IPS-18a (cell line): ENCODE data around the gene PDE8B.

Source experiments
- H3K27ac ChIP-seq: one replicate; pipeline ENCODE4 v1.5.1; 2013; ENCODE audit warnings: low read length
- H3K27me3 ChIP-seq: one replicate; pipeline ENCODE4 v1.6.1; 2013; ENCODE audit warnings: mild to moderate bottlenecking, low read length; ENCODE audit not compliant: control insufficient read depth, insufficient read depth
- H3K36me3 ChIP-seq: one replicate; pipeline ENCODE4 v1.6.1; 2013; ENCODE audit warnings: low read depth, low read length; ENCODE audit not compliant: control insufficient read depth
- H3K4me1 ChIP-seq: one replicate; pipeline ENCODE4 v1.6.1; 2013; ENCODE audit warnings: low read depth, low read length; ENCODE audit not compliant: control insufficient read depth
- H3K4me3 ChIP-seq: one replicate; pipeline ENCODE4 v1.5.1; 2013; ENCODE audit warnings: low read length
- H3K9ac ChIP-seq: one replicate; pipeline ENCODE4 v1.6.1; 2013; ENCODE audit warnings: mild to moderate bottlenecking, low read length, moderate library complexity
- H3K9me3 ChIP-seq: one replicate; pipeline ENCODE4 v1.6.1; 2013; ENCODE audit warnings: low read depth, low read length; ENCODE audit not compliant: control insufficient read depth

Gene PDE8B

DNA sequence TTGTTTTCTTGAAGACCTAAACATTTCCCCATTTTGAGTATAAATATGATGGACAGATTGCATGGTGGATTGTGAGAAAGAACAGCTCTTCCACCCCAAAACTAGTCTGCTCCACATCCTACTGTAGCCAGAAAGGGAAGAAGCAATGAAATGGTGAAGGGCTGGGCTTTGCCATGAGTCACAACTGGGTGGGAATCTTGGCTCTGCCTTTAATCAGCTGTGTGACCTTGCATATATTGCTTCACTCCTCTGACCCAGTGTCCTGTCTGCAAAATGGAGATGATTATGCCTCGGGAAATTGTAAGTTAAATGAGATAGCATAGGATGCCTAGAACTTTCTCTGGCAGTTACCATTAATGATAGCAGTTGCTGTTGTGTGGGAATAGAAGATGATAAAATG, 101.9 kb downstream of the PDE8B start:
- H3K4me3 ChIP-seq = no peak overlapping the region
- no peaks in the 10 kb centered on the region for H3K9me3 ChIP-seq
- H3K36me3 ChIP-seq = no peaks in the 10 kb centered on the region
- H3K9ac ChIP-seq = no peak overlapping the region
- peaks cover 13% of the 10 kb centered on the region for H3K27me3 ChIP-seq
- no peaks in the 10 kb centered on the region for H3K4me1 ChIP-seq
- no peak overlapping the region for H3K27ac ChIP-seq

- Histone ChIP-seq H3K27me3 (no peaks in the 10 kb centered on the region), H3K27ac (no peak overlapping the region), H3K4me3 (no peak overlapping the region)
These were observed 106.6 kb downstream of the PDE8B start for GRCh38 chr5:77316871-77317661.

GRCh38 chr5:77318060-77318459, 107.6 kb downstream of the PDE8B start:
- H3K4me3 ChIP-seq = no peak overlapping the region
- H3K27ac ChIP-seq = no peak overlapping the region
- H3K4me1 ChIP-seq = peaks cover 16% of the 10 kb centered on the region
- H3K9ac ChIP-seq = no peak overlapping the region
- H3K9me3 ChIP-seq = no peaks in the 10 kb centered on the region
- H3K36me3 ChIP-seq = no peaks in the 10 kb centered on the region
- no peaks in the 10 kb centered on the region for H3K27me3 ChIP-seq

More at GRCh38 chr5:77316871-77317661, 106.6 kb downstream of the PDE8B start:
- Histone ChIP-seq H3K4me1 (peaks cover 6% of the 10 kb centered on the region), H3K9me3 (no peaks in the 10 kb centered on the region), H3K36me3 (no peaks in the 10 kb centered on the region), H3K9ac (no peak overlapping the region)

DNA sequence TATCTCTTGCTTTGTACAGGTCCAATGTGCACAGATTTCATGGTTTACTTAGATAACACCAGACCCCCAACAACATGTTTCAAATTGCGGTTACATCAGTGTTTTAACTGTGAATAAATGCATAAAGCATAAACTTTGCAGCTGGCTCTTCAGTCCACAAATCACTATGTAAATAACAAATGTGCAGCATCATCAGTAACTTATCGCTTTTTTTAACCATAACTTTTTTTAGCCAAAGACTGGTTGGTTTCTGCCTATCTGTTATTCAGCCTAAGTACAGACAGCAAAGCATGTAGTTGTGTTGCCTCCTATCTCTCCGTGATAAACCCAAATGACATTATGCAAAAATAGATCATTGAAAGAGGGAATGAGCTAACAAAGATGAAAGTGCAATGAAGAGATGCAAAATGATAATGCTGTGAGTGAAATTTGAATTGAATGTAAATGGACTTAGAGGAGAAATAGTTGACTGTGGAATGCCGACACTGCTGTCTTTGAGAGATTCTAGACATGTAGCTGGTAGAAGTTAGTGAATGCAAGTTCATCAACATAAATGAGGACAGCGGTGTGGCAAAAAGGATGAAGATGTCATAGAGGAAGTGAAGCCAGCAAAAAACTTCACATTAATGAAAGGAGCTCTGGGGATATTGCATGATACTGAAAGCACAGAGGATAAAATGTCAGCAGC, 108.8 kb downstream of the PDE8B start:
- Histone ChIP-seq H3K36me3 (no peaks in the 10 kb centered on the region), H3K27ac (no peak overlapping the region), H3K9me3 (no peaks in the 10 kb centered on the region), H3K27me3 (no peaks in the 10 kb centered on the region), H3K9ac (no peak overlapping the region), H3K4me1 (peaks cover 18% of the 10 kb centered on the region), H3K4me3 (no peak overlapping the region)

- peak overlapping the region; percentile 22 for H3K4me3 ChIP-seq
- no peaks in the 10 kb centered on the region for H3K36me3 ChIP-seq
- no peak overlapping the region for H3K27ac ChIP-seq
- no peak overlapping the region for H3K9ac ChIP-seq
- no peaks in the 10 kb centered on the region for H3K9me3 ChIP-seq
- H3K27me3 ChIP-seq = no peaks in the 10 kb centered on the region
- H3K4me1 ChIP-seq = peaks cover 18% of the 10 kb centered on the region
These were observed 111.4 kb downstream of the PDE8B start for GRCh38 chr5:77321793-77322394.

GRCh38 chr5:77322406-77322805, 111.9 kb downstream of the PDE8B start:
- Histone ChIP-seq H3K9me3 (no peaks in the 10 kb centered on the region), H3K4me1 (peaks cover 18% of the 10 kb centered on the region), H3K36me3 (no peaks in the 10 kb centered on the region)

DNA sequence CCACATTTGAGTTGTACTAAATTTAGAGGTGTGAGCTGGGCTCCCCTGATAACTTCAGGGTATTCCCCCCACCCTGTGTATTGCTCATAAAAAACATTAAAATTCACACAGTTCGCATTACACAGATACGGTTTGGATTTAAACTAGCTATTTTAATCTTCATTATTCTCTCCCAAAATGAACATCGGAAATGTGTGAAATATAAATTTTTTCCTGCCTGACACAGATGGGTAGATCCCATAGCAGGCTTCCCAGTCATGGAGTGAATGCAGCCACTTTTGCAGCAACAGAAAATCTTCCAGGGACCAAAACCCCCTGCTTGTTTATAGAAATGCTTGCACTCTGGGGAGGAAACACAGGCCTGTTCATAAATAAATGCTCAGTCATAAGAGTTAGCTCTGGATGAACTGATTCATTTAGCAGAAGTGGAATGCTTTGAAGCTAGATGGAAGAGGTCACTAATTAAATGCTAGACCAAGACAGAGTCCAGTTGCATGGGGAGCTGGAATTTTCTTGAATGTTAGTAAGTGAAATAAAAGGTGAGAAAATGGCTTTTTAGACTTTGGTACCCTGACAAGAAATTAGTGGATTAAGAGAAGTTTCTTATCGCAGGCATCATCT, 115.6 kb downstream of the PDE8B start:
- Histone ChIP-seq H3K36me3 (no peaks in the 10 kb centered on the region), H3K4me3 (no peak overlapping the region), H3K9ac (no peak overlapping the region), H3K27me3 (no peaks in the 10 kb centered on the region), H3K9me3 (no peaks in the 10 kb centered on the region), H3K27ac (no peak overlapping the region), H3K4me1 (peaks cover 18% of the 10 kb centered on the region)

More at GRCh38 chr5:77322406-77322805, 111.9 kb downstream of the PDE8B start:
- Histone ChIP-seq H3K27ac (no peak overlapping the region), H3K9ac (no peak overlapping the region), H3K4me3 (peak overlapping the region; percentile 22), H3K27me3 (no peaks in the 10 kb centered on the region)

GRCh38 chr5:77326986-77327734, 116.7 kb downstream of the PDE8B start:
- Histone ChIP-seq H3K9me3 (no peaks in the 10 kb centered on the region), H3K9ac (no peak overlapping the region), H3K4me1 (peaks cover 10% of the 10 kb centered on the region), H3K27ac (no peak overlapping the region), H3K27me3 (no peaks in the 10 kb centered on the region), H3K36me3 (no peaks in the 10 kb centered on the region), H3K4me3 (no peak overlapping the region)

- Histone ChIP-seq H3K27ac (no peak overlapping the region), H3K9ac (no peak overlapping the region), H3K4me1 (peaks cover 8% of the 10 kb centered on the region), H3K4me3 (no peak overlapping the region), H3K36me3 (no peaks in the 10 kb centered on the region), H3K27me3 (no peaks in the 10 kb centered on the region), H3K9me3 (no peaks in the 10 kb centered on the region)
These were observed 118.6 kb downstream of the PDE8B start for GRCh38 chr5:77328930-77329647.

GRCh38 chr5:77329664-77330430, 119.4 kb downstream of the PDE8B start:
- H3K27me3 ChIP-seq = no peaks in the 10 kb centered on the region
- H3K27ac ChIP-seq = no peak overlapping the region

More at GRCh38 chr5:77329664-77330430, 119.4 kb downstream of the PDE8B start:
- Histone ChIP-seq H3K9me3 (no peaks in the 10 kb centered on the region), H3K4me1 (peaks cover 13% of the 10 kb centered on the region), H3K9ac (no peak overlapping the region), H3K36me3 (no peaks in the 10 kb centered on the region), H3K4me3 (no peak overlapping the region)
